Nucleus accumbens (tissue), 56 donors: ENCODE measurements around the gene TUT1.

Source experiments
- DNase-seq, 56 donors: peaks; one replicate each; lab custom pipeline; 2025; lab: John Stamatoyannopoulos, UW

The TUT1 gene

DNA sequence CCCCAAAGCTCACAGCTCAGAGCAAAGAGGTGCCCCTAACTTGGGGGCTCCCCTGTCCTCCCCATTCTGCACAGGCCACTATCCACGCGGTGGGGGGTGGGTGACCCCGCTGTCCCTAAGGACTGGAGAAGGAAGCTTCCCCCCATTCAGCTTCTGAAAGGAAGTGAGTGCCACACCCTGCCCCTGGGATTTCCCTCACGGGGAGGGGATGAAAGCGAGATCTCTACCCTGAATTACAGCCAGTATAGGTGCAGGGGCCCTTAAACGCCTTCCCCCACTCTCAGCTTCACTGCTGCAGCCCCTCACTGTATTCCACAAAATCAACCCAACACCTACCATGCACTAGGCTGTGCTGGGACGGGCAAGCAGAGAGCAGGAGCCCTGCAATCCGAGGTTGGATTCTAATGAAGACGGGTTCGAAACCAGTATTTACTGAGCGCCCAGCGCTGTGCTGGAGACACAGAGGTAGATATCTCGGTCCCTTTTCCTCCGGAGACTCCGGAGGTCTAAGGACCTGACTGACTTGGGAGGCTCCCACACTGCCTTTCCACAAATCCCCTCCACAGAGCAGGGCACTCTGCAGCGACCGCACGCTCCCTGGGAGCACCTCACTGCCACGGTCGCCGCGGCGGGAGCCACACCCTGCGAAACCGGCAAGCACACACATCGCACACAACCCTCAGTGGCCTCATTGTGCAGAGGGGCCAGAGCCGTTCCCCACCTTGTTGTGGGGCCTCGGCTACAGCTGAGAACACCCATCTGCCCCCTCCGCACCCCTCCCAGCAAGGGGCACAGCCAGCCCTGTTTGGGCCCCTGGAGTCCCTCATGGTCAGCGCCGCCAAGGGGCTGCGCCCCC, 46.5 kb downstream of the TUT1 start:
- no peak for DNase-seq

GRCh38 chr11:62543680-62544444, 47.5 kb downstream of the TUT1 start:
- no peak for DNase-seq

- peak in 45 of 56 donors; percentile 16 to 79 (median 43) for DNase-seq
These were observed 48.4 kb downstream of the TUT1 start for GRCh38 chr11:62542750-62543567.

- DNase-seq: no peak
These were observed 49.1 kb downstream of the TUT1 start for GRCh38 chr11:62542111-62542745.

- peak in 10 of 56 donors; percentile 6 to 38 (median 26) for DNase-seq
These were observed 50.3 kb downstream of the TUT1 start for GRCh38 chr11:62540804-62541701.

DNA sequence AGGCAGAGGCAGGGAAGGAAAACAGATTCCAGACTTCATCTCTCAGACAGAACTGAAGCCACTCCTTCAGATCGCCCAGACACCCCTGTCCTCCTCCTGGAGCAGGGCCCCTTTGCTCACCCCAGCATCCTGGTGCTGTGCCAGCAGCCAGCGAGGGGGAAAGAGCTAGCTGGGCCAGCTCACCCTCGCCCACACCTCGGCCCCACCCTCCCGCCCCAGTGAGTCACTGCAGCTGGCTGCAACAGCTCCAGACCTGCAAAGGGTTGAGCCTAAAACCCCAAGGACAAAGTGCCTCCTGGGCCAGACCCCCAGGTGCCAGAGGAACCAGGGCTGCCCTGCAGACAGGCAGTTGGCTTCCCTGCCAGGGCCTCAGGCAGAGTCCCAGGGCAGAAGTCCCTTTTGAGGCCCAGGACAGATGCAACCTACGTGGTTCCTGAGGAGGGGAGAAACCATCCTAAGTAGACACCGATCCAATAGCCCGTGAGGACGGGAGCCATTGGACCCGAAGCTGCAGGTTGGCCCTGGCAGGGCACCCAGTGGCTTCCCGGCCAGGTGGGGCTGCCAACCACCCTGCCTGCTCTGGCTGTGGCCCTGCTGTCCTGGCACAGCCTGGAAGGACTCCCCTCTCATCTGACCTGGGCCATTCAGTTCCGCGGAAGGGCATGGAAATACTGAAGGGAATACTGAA, 51.9 kb downstream of the TUT1 start:
- peak in 5 of 56 donors; percentile 16 to 40 (median 17) for DNase-seq

- no peak for DNase-seq
These were observed 52.7 kb downstream of the TUT1 start for GRCh38 chr11:62538470-62539237.

DNA sequence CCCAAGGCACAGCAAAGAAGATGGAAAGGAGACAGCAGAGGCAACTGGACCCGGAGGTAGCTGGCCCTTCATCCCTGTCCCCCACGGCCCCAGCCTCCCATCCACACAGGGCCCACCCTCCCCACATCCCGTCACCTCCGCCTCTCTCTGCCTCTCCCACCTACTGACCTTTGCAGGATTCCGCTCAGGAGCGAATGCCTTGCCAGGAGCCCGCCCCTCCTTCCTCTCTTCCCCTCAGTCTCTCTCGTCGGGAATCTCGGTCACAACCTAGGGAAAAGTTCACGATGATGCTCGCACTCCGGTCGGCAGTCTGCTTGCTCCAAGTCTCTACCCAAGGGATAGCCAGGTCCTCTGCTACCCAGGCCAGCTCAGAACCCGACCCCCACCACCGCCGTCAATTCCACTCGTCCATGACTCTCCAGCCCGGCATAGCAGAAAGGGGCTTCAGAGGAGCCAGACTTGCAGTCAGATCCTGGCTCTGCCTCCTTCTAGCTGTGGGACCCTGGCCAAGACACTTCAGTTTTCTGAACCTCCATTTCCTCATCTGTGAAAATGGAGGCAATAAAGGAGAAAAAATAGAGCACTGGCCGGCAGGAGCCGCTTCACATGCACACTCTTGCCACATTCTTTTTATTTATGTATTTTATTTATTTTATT, 54.9 kb downstream of the TUT1 start:
- no peak for DNase-seq

- no peak for DNase-seq
These were observed 55.5 kb downstream of the TUT1 start for GRCh38 chr11:62535802-62536201.

DNA sequence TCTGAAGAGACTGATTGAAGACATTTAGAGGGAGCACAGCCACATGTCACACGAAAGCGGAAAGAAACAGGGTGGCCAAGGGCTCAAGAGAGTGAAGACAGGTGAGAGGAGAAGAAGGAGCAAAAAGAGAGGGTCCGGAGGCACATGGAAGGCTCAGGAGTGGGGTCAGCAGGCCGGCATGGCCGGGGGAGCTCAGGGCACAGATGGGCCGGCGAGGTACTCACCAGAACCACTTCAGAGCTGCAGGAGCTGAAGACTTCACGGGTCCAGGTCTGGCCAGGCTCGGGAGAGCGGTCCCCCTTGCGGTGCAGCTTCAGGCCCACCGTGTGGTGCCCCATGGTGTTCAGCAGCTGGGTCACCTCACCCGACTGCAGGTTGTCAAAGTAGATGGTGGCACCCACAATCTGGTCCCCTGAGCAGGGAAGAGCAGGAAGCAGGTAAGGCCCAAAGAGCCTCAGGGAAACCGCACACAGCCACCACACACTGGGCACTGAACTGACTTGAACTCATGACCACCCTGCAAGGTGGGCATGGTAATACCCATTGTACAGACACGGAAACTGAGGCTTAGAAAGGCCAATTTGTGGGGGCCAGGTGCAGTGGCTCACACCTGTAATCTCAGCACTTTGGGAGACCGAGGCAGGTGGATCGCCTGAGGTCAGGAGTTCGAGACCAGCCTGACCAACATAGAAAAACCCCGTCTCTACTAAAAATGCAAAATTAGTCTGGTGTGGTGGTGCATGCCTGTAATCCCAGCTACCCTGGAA, 56.4 kb downstream of the TUT1 start:
- DNase-seq: no peak

GRCh38 chr11:62532096-62532495, 59.2 kb downstream of the TUT1 start:
- DNase-seq: no peak
